Transverse colon (tissue), 4 donors: ENCODE data around the gene FOXK2. TPM values are rescaled to one million over a fixed set of nuclear protein-coding genes. Genes with fewer than 3 reads are reported as not detected.

Source experiments
- DNase-seq: peaks from one replicate; pipeline ENCODE4 v3.0.0-alpha.2; 2019
- H3K27ac ChIP-seq, 4 donors: fragments of 200-600 bp; sonication (generic); 2 replicates each; pipeline ENCODE4 v1.5.1; 2016 to 2018; ENCODE audit warnings: inconsistent platforms in 4 of 4
- H3K27me3 ChIP-seq: fragments of 200-600 bp; sonication (generic); 2 replicates; pipeline ENCODE4 v1.5.1; 2017; ENCODE audit warnings: inconsistent platforms
- H3K36me3 ChIP-seq, 4 donors: fragments of 200-600 bp; sonication (generic); 2 replicates each; pipeline ENCODE4 v1.5.1; 2017 to 2019; ENCODE audit warnings: inconsistent platforms in 4 of 4
- H3K4me1 ChIP-seq, 4 donors: fragments of 200-600 bp; sonication (generic); 2 replicates each; pipeline ENCODE4 v1.5.1; 2017 to 2020; ENCODE audit warnings: inconsistent platforms in 4 of 4
- H3K4me3 ChIP-seq, 4 donors: fragments of 200-600 bp; sonication (generic); 1 replicate in 1 of 4; 2 replicates in 3 of 4; pipeline versions ENCODE4 v1.5.1 to v1.6.1; 2017 to 2019; ENCODE audit warnings: inconsistent platforms in 4 of 4
- H3K9me3 ChIP-seq, 2 donors: fragments of 200-600 bp; sonication (generic); 2 replicates each; pipeline ENCODE4 v1.5.1; 2017 to 2019; ENCODE audit warnings: inconsistent platforms in 2 of 2
- EP300 ChIP-seq: sonication (generic); formaldehyde crosslinking; IDR thresholded peaks from one replicate; pipeline ENCODE4 v1.6.1; 2017; ENCODE audit warnings: antibody characterized with exemption, low read depth
- POLR2A ChIP-seq: fragments of 450-650 bp; IDR thresholded peaks from one replicate; pipeline ENCODE4 v1.6.1; 2016; ENCODE audit warnings: antibody characterized with exemption, mild to moderate bottlenecking, moderate library complexity
- POLR2AphosphoS5 ChIP-seq, 3 donors: sonication (generic); formaldehyde crosslinking; IDR thresholded peaks; one replicate each; pipeline ENCODE4 v1.6.1; 2016; ENCODE audit warnings: antibody characterized with exemption in 3 of 3
- WGBS, 2 donors: methylation state at CpG; one replicate each; pipeline ENCODE4 v1.1.5; 2018; ENCODE audit warnings: low coverage in 1 of 2; 5-methylcytosine and 5-hydroxymethylcytosine counted together
- in situ Hi-C, 4 donors: fragments of 200-750 bp; cut with MboI; loops; one replicate each; pipeline versions ENCODE4 v1.15.0 to v1.15.1; 2017; ENCODE audit warnings: low sequenced_read_pairs in 3 of 4, low pct_ligation_motif_present in 1 of 4, low pct_unique_long_range_greater_than_20kb in 1 of 4
- intact Hi-C: fragments of 100-400 bp; cut with DNase I; formaldehyde crosslinking; loops from one replicate; pipeline ENCODE4 v1.15.1; 2023; ENCODE audit warnings: low total_unique reads
- total RNA-seq, 4 donors: library from RNA; depleted of rRNA; stranded (reverse); fragments of >200 nt; gene quantifications; one replicate each; pipeline ENCODE4 v1.1.0, GENCODE V29; 2016
- TF ChIP-seq, protein P1 (sequence below), 5 experiments: fragments of 200-600 bp in 3 of 5; fragments of 450-650 bp in 2 of 5; sonication (generic) in 3 of 5; IDR thresholded peaks; 1 replicate in 2 of 5; 2 replicates in 3 of 5; pipeline ENCODE4 v1.5.1; 2016 to 2017; ENCODE audit warnings: antibody characterized with exemption in 5 of 5, inconsistent platforms in 3 of 5, mild to moderate bottlenecking in 2 of 5, moderate library complexity in 1 of 5

FOXK2 gene
- total RNA-seq, 4 donors from 2014 or later = 41.2 to 216 (median 106) TPM

GRCh38 chr17:82477934-82478333, 41.6 kb upstream of the FOXK2 start:
- in situ Hi-C loops = no loop called here
- TF ChIP-seq POLR2AphosphoS5 (IDR thresholded peaks at IDR 0.05) = no peak
- no peak for TF ChIP-seq POLR2A
- no peak for TF ChIP-seq EP300
- TF ChIP-seq, protein P1, sequence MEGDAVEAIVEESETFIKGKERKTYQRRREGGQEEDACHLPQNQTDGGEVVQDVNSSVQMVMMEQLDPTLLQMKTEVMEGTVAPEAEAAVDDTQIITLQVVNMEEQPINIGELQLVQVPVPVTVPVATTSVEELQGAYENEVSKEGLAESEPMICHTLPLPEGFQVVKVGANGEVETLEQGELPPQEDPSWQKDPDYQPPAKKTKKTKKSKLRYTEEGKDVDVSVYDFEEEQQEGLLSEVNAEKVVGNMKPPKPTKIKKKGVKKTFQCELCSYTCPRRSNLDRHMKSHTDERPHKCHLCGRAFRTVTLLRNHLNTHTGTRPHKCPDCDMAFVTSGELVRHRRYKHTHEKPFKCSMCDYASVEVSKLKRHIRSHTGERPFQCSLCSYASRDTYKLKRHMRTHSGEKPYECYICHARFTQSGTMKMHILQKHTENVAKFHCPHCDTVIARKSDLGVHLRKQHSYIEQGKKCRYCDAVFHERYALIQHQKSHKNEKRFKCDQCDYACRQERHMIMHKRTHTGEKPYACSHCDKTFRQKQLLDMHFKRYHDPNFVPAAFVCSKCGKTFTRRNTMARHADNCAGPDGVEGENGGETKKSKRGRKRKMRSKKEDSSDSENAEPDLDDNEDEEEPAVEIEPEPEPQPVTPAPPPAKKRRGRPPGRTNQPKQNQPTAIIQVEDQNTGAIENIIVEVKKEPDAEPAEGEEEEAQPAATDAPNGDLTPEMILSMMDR (IDR thresholded peaks at IDR 0.05) = no peak
- no peak overlapping the region for H3K4me3 ChIP-seq
- no peak overlapping the region for H3K27ac ChIP-seq
- WGBS, 2 donors = 88 to 100% methylated on average over 1 to 8 of the region's 8 CpGs
- no peaks in the 10 kb centered on the region for H3K27me3 ChIP-seq
- no peaks in the 10 kb centered on the region for H3K9me3 ChIP-seq
- H3K36me3 ChIP-seq = peaks cover 0 to 57% (median 25%) of the 10 kb centered on the region in 4 donors
- DNase-seq = no peak
- intact Hi-C loops = loop anchor here (1.0 kb wide), 1 partner anchor 22 kb away; no protein-coding TSS in a partner anchor
- no peaks in the 10 kb centered on the region for H3K4me1 ChIP-seq

- Histone ChIP-seq H3K9me3 (no peaks in the 10 kb centered on the region), H3K4me1 (peaks cover 0 to 7% (median 0%) of the 10 kb centered on the region in 4 donors), H3K36me3 (peaks cover 0 to 45% (median 20%) of the 10 kb centered on the region in 4 donors), H3K27ac (no peak overlapping the region), H3K4me3 (no peak overlapping the region), H3K27me3 (no peaks in the 10 kb centered on the region)
- TF ChIP-seq POLR2A (no peak), POLR2AphosphoS5 (IDR thresholded peaks at IDR 0.05) (no peak), EP300 (no peak)
- TF ChIP-seq, protein P1 (IDR thresholded peaks at IDR 0.05) = no peak
- DNase-seq = no peak
- in situ Hi-C loops = loop anchor here in 1 of 4 donors (10.0 kb wide), 1 partner anchor 75 kb away; no protein-coding TSS in a partner anchor
- WGBS, 2 donors = 83 to 93% methylated on average over 2 to 5 of the region's 5 CpGs
- intact Hi-C loops = no loop called here
Measured at GRCh38 chr17:82479602-82480001, 39.9 kb upstream of the FOXK2 start.

DNA sequence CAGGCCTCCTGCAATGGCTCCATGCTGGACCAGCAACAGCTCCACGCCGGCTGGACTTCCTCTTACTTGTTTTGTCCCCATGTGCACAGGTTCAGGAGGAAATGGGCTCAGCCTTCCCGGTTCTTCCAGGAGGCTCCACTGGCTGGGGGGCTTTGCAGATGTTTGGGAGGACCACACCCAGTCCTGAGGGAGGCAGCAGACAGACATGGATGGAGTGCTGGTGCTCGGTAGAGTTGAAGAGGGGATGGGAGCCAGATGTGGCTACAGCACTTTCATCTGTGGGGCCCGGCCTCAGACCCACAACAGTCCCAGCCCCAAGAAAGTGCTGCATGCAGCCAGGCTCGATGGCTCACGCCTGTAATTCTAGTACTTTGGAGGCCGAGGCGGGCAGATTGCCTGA, 39.2 kb upstream of the FOXK2 start:
- no peak for DNase-seq
- H3K4me3 ChIP-seq = no peak overlapping the region
- H3K4me1 ChIP-seq = peaks cover 0 to 7% (median 0%) of the 10 kb centered on the region in 4 donors
- in situ Hi-C loops (loop anchor here in 1 of 4 donors (10.0 kb wide), 1 partner anchor 74 kb away; no protein-coding TSS in a partner anchor), intact Hi-C loops (no loop called here)
- no peaks in the 10 kb centered on the region for H3K9me3 ChIP-seq
- WGBS, 2 donors = 78% methylated on average over 8 of the region's 9 CpGs; no CpG with 5 or more reads in 1 of the 2 donors
- TF ChIP-seq POLR2A = no peak
- TF ChIP-seq POLR2AphosphoS5 (IDR thresholded peaks at IDR 0.05) = no peak
- TF ChIP-seq, protein P1 (IDR thresholded peaks at IDR 0.05) = no peak
- TF ChIP-seq EP300 = no peak
- H3K27ac ChIP-seq = no peak overlapping the region
- peaks cover 0 to 43% (median 19%) of the 10 kb centered on the region in 4 donors for H3K36me3 ChIP-seq
- H3K27me3 ChIP-seq = no peaks in the 10 kb centered on the region

DNA sequence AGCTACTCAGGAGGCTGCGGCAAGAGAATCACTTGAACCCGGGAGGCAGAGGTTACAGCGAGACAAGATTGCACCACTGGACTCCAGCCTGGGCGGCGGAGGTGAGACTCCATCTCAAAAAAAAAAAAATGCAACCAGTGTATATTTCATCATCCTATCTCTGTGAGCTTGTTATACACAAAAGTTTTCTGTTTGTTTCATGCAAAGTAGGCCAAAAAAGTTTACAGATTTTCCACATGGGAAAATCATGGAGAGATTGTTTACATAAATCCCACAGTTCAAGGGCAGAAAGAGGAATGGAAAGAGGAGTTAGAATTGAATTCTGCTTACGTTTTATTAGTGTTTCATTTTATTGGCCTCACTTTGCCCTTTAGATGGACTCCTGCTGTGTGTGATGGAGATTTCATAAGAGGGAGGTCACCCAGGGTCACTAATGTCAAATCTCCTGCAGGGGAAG, 36.3 kb upstream of the FOXK2 start:
- intact Hi-C loops = no loop called here
- Histone ChIP-seq H3K27me3 (no peaks in the 10 kb centered on the region), H3K36me3 (peaks cover 0 to 47% (median 19%) of the 10 kb centered on the region in 4 donors), H3K4me3 (no peak overlapping the region), H3K4me1 (peaks cover 0 to 15% (median 9%) of the 10 kb centered on the region in 4 donors), H3K27ac (peak overlapping the region in 1 of 4 donors; percentile 29), H3K9me3 (no peaks in the 10 kb centered on the region)
- TF ChIP-seq POLR2AphosphoS5 (IDR thresholded peaks at IDR 0.05) = no peak
- TF ChIP-seq POLR2A = no peak
- TF ChIP-seq EP300 = no peak
- TF ChIP-seq, protein P1 (IDR thresholded peaks at IDR 0.05) = no peak
- no peak for DNase-seq
- in situ Hi-C loops = loop anchor here in 1 of 4 donors (10.0 kb wide), 1 partner anchor 72 kb away; no protein-coding TSS in a partner anchor
- WGBS, 2 donors = 76 to 84% methylated on average over 5 to 6 of the region's 6 CpGs
